Medulla oblongata (tissue), 1 donor: Measurements from ENCODE around the gene CCDC137.
A peak's percentile ranks its signal among the peaks of the same experiment; 100 is the strongest.

Experiments
- DNase-seq: peaks from one replicate; pipeline ENCODE4 v3.0.0-alpha.2; 2015; ENCODE audit errors: extremely low spot score

The CCDC137 gene

GRCh38 chr17:81682565-81683207 lies 16.1 kb downstream of the CCDC137 start:
- DNase-seq: no peak

GRCh38 chr17:81683208-81683583 lies 16.7 kb downstream of the CCDC137 start:
- no peak for DNase-seq

GRCh38 chr17:81683584-81684441 lies 17.3 kb downstream of the CCDC137 start, which contains the start of the genes ARL16 and HGS:
TSS of gene ARL16 (minus strand) at chr17:81683797. CDS start at chr17:81683753, 44 bp downstream.
TSS of gene HGS (plus strand) at chr17:81684011. CDS start at chr17:81684067, 56 bp downstream.
- peak; percentile 99 for DNase-seq

GRCh38 chr17:81684442-81684911 lies 17.9 kb downstream of the CCDC137 start:
- DNase-seq: no peak

GRCh38 chr17:81685108-81685507 lies 18.6 kb downstream of the CCDC137 start:
- no peak for DNase-seq

GRCh38 chr17:81686614-81687013 lies 20.1 kb downstream of the CCDC137 start:
- DNase-seq: no peak

GRCh38 chr17:81687770-81688541 lies 21.4 kb downstream of the CCDC137 start:
- DNase-seq: no peak

- no peak for DNase-seq
These were observed 22.1 kb downstream of the CCDC137 start for GRCh38 chr17:81688616-81689015.

GRCh38 chr17:81690066-81690465 lies 23.5 kb downstream of the CCDC137 start:
- no peak for DNase-seq

- DNase-seq: no peak
These were observed 24.0 kb downstream of the CCDC137 start for GRCh38 chr17:81690549-81690948.

- no peak for DNase-seq
These were observed 24.7 kb downstream of the CCDC137 start for GRCh38 chr17:81691196-81691595.

- DNase-seq: no peak
These were observed 25.1 kb downstream of the CCDC137 start for GRCh38 chr17:81691608-81692007.

GRCh38 chr17:81693509-81694210 lies 27.1 kb downstream of the CCDC137 start:
- no peak for DNase-seq

GRCh38 chr17:81694810-81695209 lies 28.3 kb downstream of the CCDC137 start:
- no peak for DNase-seq

GRCh38 chr17:81695211-81695610 lies 28.7 kb downstream of the CCDC137 start:
- DNase-seq: no peak

GRCh38 chr17:81695801-81696200 lies 29.3 kb downstream of the CCDC137 start:
- DNase-seq: no peak

GRCh38 chr17:81696218-81696941 lies 29.8 kb downstream of the CCDC137 start:
- DNase-seq: no peak

- no peak for DNase-seq
These were observed 30.9 kb downstream of the CCDC137 start for GRCh38 chr17:81697261-81698044.

- no peak for DNase-seq
These were observed 34.1 kb downstream of the CCDC137 start for GRCh38 chr17:81700353-81701287.
